ENCODE data around the gene TANGO6.
"Not testable (repeated sequence)": the region's sequence is repeated elsewhere in the genome, so short reads cannot be mapped to it uniquely, and the experiment has no call there.

The TANGO6 gene

GRCh38 chr16:69048328-69049120 lies 205.2 kb downstream of the TANGO6 start:
- intact Hi-C loops (cut with DNase I), result no loop called here
- DNase-seq, result no peak

DNA sequence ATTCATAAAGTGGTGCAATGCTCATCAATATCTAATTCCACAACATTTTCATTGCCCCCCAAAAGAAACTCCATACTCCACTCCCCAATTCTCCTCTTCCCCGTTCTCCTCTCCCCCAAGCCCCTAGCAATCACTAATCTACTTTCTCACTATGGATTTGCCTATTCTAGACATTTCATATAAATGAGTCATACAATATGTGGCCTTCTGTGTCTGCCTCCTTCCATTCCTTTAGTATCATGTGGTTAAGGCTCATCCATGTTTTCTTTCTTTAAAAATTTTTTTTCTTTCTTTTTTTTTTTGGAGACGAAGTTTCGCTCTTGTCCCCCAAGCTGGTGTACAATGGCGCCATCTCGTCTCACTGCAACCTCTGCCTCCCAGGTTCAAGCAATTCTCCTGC lies 205.8 kb downstream of the TANGO6 start:
- intact Hi-C loops (cut with DNase I), result no loop called here
- no peak for DNase-seq

- DNase-seq, result no peak
- intact Hi-C loops (cut with DNase I), result no loop called here
These were observed 206.5 kb downstream of the TANGO6 start for GRCh38 chr16:69049603-69050375.

DNA sequence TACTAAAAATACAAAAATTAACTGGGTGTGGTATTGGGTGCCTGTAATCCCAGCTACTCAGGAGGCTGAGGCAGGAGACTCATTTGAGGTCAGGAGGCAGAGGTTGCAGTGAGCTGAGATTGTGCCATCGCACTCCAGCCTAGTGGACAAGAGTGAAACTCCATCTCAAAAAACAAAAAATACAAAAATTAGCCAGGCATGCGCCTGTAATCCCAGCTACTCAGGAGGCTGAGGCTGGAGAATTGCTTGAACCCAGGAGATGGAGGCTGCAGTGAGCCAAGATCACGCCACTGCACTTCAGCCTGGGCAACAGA lies 208.1 kb downstream of the TANGO6 start:
- intact Hi-C loops (cut with DNase I); DNase-seq: not testable (repeated sequence)

DNA sequence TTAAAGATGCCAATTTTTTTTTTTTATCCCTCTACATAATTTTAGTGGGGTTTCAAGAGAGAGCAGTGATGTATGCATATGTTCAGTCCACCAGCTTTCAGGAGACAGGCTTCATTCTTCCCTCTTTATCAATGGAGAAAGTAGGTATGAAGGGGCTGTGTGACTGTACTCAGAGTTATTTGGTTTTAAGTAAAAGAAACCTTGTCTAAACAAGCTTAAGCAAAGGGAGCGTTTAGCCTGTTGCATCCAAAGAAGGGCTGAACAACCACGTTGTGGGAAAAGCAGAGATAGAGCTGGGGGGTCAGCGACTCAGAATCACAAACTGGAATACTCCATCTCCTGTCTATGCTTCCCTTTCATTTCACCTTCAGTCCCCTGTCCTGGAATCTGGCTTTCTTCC lies 211.7 kb downstream of the TANGO6 start:
- intact Hi-C loops (cut with DNase I), result no loop called here
- no peak for DNase-seq

GRCh38 chr16:69055980-69056379 lies 212.6 kb downstream of the TANGO6 start:
- intact Hi-C loops (cut with DNase I), result no loop called here
- DNase-seq, result no peak

DNA sequence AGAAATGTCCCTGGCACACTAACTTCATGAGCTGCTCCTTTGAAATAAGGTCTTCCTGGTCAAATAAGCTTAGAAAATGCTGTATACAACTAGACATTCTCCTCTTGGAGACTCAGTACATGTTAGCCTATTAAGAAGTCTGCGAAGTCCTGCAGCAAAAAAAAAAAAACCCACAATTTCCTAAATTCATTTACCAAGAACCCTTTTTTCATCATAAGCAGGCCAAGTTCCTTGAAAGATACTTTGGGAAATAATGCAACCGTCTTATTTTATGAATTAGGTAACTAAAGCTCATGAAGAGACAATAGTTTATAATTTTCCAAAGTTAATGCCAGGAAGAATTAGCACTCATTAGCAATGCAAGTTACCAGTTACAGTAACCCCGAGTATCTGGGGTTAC lies 213.1 kb downstream of the TANGO6 start:
- intact Hi-C loops (cut with DNase I), result no loop called here
- no peak for DNase-seq

DNA sequence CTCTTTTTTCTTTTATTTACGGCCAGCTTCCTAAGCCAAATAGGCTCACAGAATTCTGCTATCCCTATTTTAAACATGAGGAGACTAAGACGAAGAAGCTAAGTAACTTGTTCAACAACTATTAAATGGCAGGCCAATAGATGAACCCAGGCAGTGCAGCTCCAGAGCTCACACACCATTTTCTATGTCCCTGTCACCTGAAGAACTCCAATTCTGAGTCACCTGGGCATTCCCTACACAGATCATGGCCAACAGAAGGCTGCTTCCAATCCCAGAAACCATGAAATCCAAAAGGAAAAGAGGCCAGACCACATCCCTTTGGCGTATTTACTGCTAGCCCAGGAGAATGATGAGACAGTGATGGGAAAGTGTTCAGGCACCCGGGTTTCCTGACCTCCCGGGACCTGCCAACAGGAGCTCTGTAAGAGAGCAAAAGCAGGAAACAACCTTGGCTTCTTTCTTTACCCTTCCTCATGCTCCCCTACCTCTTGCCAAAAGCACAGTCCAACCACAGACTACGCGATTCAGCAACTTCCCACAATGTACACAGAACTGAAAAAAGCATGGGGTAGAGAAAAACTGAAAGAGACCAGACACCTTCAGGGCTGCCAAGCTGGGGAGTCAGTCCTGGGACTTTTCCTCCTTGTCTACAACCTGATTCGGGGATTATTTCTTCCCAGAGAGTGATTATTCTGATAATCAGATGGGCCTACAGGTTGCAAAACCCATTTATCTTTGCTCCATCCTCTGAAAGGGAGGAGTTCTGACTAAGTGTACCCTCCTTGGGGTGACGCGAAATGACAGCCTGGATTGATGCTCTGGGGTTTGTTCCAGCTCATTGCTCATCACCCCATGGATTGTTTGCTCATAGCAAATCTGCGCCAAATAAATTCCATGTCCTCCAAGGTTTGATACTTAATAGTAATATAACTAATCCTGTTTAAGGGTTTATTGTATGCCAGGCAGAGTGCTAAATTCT lies 214.4 kb downstream of the TANGO6 start:
- DNase-seq, result no peak
- intact Hi-C loops (cut with DNase I), result no loop called here

GRCh38 chr16:69063491-69063890 lies 220.2 kb downstream of the TANGO6 start:
- intact Hi-C loops (cut with DNase I), result not testable (repeated sequence)

DNA sequence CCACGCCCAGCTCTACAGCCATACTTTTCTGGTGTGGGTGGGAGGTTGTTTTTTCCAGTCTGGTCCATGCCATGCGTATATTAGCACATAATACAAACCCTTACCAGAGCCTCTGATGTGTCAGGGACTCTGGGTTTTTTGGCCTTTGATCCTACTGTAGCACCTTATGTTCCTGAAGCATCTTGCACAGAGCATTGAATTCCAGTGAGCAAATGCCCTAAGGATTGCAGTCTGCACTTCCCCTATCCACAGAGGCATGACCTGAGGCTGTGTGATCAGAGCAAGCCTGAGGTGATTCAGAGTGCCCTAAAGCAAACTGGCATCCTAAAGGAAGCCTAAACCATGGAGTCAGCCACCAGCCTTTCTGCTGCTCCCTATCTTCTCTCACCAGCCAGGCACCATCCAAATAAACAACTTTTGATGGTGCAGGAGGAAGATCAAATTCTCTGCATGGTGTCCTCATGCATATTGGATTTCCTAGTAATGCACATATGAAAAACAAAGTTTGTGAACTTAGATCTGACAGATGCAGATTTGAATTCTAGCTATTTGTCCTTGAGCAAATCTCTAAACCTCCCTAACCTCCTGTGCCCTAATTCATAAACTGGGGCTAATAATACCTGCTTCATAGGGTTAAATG lies 220.9 kb downstream of the TANGO6 start:
- no peak for DNase-seq
- intact Hi-C loops (cut with DNase I), result no loop called here

More at GRCh38 chr16:69063491-69063890, 220.2 kb downstream of the TANGO6 start:
- not testable (repeated sequence) for DNase-seq

- peak in 5 of 10 donors; percentile 16 to 88 (median 28) for DNase-seq
- intact Hi-C loops (cut with DNase I), result no loop called here
These were observed 221.5 kb downstream of the TANGO6 start for GRCh38 chr16:69064764-69065313.

- intact Hi-C loops (cut with DNase I), result no loop called here
- no peak for DNase-seq
These were observed 226.2 kb downstream of the TANGO6 start for GRCh38 chr16:69069504-69069903.

DNA sequence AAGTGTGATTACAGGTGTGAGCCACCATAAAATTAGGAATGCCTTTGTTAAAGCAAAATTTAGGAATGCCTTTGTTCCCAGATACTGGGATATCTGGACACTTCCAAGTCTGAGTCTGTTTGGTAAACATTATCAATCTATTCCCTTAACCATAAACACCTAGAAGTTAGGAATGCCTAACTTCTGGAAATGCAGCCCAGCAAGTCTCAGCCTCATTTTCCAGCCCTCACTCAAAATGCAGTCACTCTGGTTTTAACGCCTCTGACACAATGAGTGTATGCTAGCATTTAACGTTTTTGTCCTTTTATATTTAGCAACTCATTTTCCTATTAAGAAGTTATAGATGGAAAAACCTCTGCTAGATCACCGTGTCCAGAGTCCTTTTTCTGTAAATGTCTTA lies 227.7 kb downstream of the TANGO6 start:
- DNase-seq, result no peak
- intact Hi-C loops (cut with DNase I), result no loop called here

- intact Hi-C loops (cut with DNase I), result no loop called here
- no peak for DNase-seq
These were observed 229.3 kb downstream of the TANGO6 start for GRCh38 chr16:69072640-69072974.

- intact Hi-C loops (cut with DNase I), result no loop called here
- peak in 1 of 10 donors; percentile 11 for DNase-seq
These were observed 229.9 kb downstream of the TANGO6 start for GRCh38 chr16:69073181-69073702.

- intact Hi-C loops (cut with DNase I), result no loop called here
These were observed 233.9 kb downstream of the TANGO6 start for GRCh38 chr16:69077251-69077650.

GRCh38 chr16:69078073-69078472 lies 234.7 kb downstream of the TANGO6 start:
- DNase-seq, result peak in 2 of 10 donors; percentile 11 to 19
- intact Hi-C loops (cut with DNase I), result no loop called here

More at GRCh38 chr16:69077251-69077650, 233.9 kb downstream of the TANGO6 start:
- peak in 2 of 10 donors; percentile 3 to 7 for DNase-seq

GRCh38 chr16:69079697-69080096 lies 236.4 kb downstream of the TANGO6 start:
- no peak for DNase-seq
- intact Hi-C loops (cut with DNase I), result no loop called here

DNA sequence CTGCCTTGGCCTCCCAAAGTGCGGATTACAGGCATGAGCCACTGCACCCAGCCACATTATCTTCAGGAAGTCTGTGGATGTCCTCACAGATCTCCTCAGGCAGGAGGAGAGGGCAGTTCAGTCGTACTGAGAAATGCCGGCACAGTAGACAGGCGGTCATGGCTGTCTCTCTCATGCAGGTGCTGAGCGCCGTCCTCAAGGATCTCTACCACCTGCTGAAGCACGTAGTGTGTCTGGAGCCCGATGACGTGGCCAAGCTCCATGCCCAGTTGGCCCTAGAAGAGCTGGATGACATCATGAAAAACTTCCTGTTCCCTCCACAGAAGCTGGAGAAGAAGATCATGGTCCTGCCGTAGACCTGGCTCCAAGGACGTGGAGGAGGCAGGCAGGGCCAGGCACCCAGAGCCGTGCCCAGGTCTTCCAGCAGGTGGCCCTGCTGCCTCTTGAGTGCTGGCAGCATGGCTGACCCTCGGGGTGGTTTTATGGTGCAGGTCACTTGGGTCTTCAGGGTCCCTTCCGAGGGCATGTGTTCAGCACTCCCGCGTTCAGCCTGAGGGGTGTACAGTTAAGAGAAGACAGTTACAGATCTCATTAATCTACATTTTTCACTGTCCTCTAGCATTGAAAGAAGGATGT lies 240.1 kb downstream of the TANGO6 start:
- peak in 2 of 10 donors; percentile 53 to 71 for DNase-seq
- intact Hi-C loops (cut with DNase I), result no loop called here

Data from posterior cingulate gyrus (tissue), 11 donors.